GM12878 (cell line): ENCODE data around the gene SLC29A4.

Experiments used
- ATF7 ChIP-seq: fragments of 450-650 bp; IDR thresholded peaks from 2 replicates; pipeline ENCODE4 v1.6.1; 2016; ENCODE audit warnings: low read depth, mild to moderate bottlenecking
- CEBPB ChIP-seq, 2 experiments: fragments of 150-350 bp in 1 of 2; IDR thresholded peaks; 2 replicates each; pipeline ENCODE4 v1.6.1; 2012 to 2014; ENCODE audit warnings: low read depth in 2 of 2, low read length in 2 of 2, borderline replicate concordance in 1 of 2, inconsistent platforms in 1 of 2
- CREM ChIP-seq: IDR thresholded peaks from 2 replicates; pipeline ENCODE4 v1.6.1; 2014; ENCODE audit warnings: antibody characterized with exemption, low read depth
- MXI1 ChIP-seq: fragments of 150-350 bp; IDR thresholded peaks from 2 replicates; pipeline ENCODE4 v1.6.1; 2011; ENCODE audit warnings: low read depth, mild to moderate bottlenecking, inconsistent platforms, low read length, improper control_type of control experiment
- RAD21 ChIP-seq: IDR thresholded peaks from 2 replicates; pipeline ENCODE4 v1.6.1; 2011; ENCODE audit warnings: mild to moderate bottlenecking, low read depth, low read length, moderate library complexity; ENCODE audit not compliant: insufficient read depth
- SPI1 ChIP-seq: IDR thresholded peaks from 2 replicates; pipeline ENCODE4 v1.6.1; 2011; ENCODE audit warnings: low read depth, mild to moderate bottlenecking, low read length, moderate library complexity, borderline replicate concordance; ENCODE audit not compliant: insufficient read depth
- TCF7 ChIP-seq: IDR thresholded peaks from 2 replicates; pipeline ENCODE4 v1.6.1; 2014; ENCODE audit warnings: antibody characterized with exemption, borderline replicate concordance
- ZSCAN29 ChIP-seq: fragments of 450-650 bp; IDR thresholded peaks from 2 replicates; pipeline ENCODE4 v1.6.1; 2017; ENCODE audit warnings: mild to moderate bottlenecking, moderate library complexity
- TF ChIP-seq, protein P1 (sequence below), 3 experiments: IDR thresholded peaks in 2 of 3; conservative IDR thresholded peaks in 1 of 3; 2 replicates each; pipeline ENCODE4 v1.5.1; 2011; ENCODE audit warnings: low read depth in 3 of 3, low read length in 3 of 3, mild to moderate bottlenecking in 3 of 3, control low read depth in 2 of 3, moderate library complexity in 2 of 3, inconsistent platforms in 1 of 3, mixed read lengths in 1 of 3; ENCODE audit not compliant: control insufficient read depth in 2 of 3, insufficient read depth in 1 of 3; ENCODE audit errors: extremely low read depth in 1 of 3
- TF ChIP-seq, protein P2 (sequence below): IDR thresholded peaks from 2 replicates; pipeline ENCODE4 v1.6.1; 2011; ENCODE audit warnings: borderline replicate concordance, low read depth, mild to moderate bottlenecking, moderate library complexity, mixed read lengths, low read length; ENCODE audit not compliant: insufficient read depth; ENCODE audit errors: extremely low read length
- TF ChIP-seq, protein P3 (sequence below): IDR thresholded peaks from 2 replicates; pipeline ENCODE4 v1.6.1; 2012; ENCODE audit warnings: low read depth, low read length, improper control_type of control experiment
- TF ChIP-seq, protein P4 (sequence below): IDR thresholded peaks from 2 replicates; pipeline ENCODE4 v1.6.1; 2012; ENCODE audit warnings: low read length, inconsistent platforms

DNA sequence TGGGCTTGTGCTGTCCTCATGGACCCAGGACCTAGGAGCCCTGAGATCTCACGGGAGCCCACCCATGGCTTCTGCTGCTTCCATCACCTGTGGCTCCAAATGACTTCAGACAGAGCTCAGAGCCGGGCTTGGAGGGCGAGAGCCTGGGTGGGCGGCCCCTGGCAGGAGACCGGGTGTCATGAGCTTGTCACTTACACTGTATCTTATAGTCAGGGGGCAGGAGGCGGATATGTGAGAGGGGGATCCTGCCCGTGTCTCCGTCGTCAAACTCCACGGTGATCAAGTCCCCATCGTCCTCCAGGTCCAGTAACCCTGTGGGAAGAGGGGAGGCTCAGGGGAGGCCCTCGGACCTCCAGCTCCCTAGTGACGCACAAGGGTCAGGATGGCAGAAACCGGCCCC, 33.0 kb downstream of the SLC29A4 start:
- TF ChIP-seq TCF7 (no peak), CEBPB (IDR thresholded peaks at IDR 0.05; ENCODE audit: borderline replicate concordance in 1 of 2, low read depth in 2 of 2, low read length in 2 of 2) (no peak), MXI1 (no peak), RAD21 (no peak), ZSCAN29 (no peak), SPI1 (no peak), CREM (no peak), ATF7 (no peak)
- TF ChIP-seq, protein P1, sequence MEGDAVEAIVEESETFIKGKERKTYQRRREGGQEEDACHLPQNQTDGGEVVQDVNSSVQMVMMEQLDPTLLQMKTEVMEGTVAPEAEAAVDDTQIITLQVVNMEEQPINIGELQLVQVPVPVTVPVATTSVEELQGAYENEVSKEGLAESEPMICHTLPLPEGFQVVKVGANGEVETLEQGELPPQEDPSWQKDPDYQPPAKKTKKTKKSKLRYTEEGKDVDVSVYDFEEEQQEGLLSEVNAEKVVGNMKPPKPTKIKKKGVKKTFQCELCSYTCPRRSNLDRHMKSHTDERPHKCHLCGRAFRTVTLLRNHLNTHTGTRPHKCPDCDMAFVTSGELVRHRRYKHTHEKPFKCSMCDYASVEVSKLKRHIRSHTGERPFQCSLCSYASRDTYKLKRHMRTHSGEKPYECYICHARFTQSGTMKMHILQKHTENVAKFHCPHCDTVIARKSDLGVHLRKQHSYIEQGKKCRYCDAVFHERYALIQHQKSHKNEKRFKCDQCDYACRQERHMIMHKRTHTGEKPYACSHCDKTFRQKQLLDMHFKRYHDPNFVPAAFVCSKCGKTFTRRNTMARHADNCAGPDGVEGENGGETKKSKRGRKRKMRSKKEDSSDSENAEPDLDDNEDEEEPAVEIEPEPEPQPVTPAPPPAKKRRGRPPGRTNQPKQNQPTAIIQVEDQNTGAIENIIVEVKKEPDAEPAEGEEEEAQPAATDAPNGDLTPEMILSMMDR (IDR thresholded peaks at IDR 0.05 in 2 of 3, conservative IDR thresholded peaks at IDR 0.05 in 1 of 3; ENCODE audit: control insufficient read depth in 2 of 3, extremely low read depth in 1 of 3, insufficient read depth in 1 of 3, low read depth in 3 of 3, low read length in 3 of 3) = no peak
- TF ChIP-seq, protein P2, sequence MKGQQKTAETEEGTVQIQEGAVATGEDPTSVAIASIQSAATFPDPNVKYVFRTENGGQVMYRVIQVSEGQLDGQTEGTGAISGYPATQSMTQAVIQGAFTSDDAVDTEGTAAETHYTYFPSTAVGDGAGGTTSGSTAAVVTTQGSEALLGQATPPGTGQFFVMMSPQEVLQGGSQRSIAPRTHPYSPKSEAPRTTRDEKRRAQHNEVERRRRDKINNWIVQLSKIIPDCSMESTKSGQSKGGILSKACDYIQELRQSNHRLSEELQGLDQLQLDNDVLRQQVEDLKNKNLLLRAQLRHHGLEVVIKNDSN = no peak
- TF ChIP-seq, protein P3, sequence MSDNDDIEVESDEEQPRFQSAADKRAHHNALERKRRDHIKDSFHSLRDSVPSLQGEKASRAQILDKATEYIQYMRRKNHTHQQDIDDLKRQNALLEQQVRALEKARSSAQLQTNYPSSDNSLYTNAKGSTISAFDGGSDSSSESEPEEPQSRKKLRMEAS = no peak
- TF ChIP-seq, protein P4, sequence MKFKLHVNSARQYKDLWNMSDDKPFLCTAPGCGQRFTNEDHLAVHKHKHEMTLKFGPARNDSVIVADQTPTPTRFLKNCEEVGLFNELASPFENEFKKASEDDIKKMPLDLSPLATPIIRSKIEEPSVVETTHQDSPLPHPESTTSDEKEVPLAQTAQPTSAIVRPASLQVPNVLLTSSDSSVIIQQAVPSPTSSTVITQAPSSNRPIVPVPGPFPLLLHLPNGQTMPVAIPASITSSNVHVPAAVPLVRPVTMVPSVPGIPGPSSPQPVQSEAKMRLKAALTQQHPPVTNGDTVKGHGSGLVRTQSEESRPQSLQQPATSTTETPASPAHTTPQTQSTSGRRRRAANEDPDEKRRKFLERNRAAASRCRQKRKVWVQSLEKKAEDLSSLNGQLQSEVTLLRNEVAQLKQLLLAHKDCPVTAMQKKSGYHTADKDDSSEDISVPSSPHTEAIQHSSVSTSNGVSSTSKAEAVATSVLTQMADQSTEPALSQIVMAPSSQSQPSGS = no peak
